Hepatocyte (in vitro differentiated cells): ENCODE data around the gene NPM3. TPM values are rescaled to one million over a fixed set of nuclear protein-coding genes. Genes with fewer than 3 reads are reported as not detected.
"Not testable (repeated sequence)": the region's sequence is repeated elsewhere in the genome, so short reads cannot be mapped to it uniquely, and the experiment has no call there.

Experiments used
- DNase-seq: peaks from one replicate; pipeline ENCODE4 v3.0.0-alpha.2; 2016; ENCODE audit warnings: low spot score
- H2AFZ ChIP-seq: fragments of 200-600 bp; sonication (generic); 2 replicates; pipeline ENCODE4 v1.6.0; 2016; ENCODE audit warnings: antibody characterized with exemption, mild to moderate bottlenecking
- H3K27ac ChIP-seq: fragments of 200-600 bp; sonication (generic); 2 replicates; pipeline ENCODE4 v1.5.1; 2016; ENCODE audit warnings: mild to moderate bottlenecking
- H3K27me3 ChIP-seq: fragments of 200-600 bp; sonication (generic); 2 replicates; pipeline ENCODE4 v1.6.1; 2016
- H3K36me3 ChIP-seq: fragments of 200-600 bp; sonication (generic); replicated peaks from 2 replicates; pipeline ENCODE4 v1.5.1; 2016; ENCODE audit warnings: low read depth; ENCODE audit not compliant: insufficient read depth
- H3K4me1 ChIP-seq: fragments of 200-600 bp; sonication (generic); 2 replicates; pipeline ENCODE4 v1.5.1; 2016; ENCODE audit warnings: mild to moderate bottlenecking, moderate library complexity; ENCODE audit not compliant: insufficient read depth
- H3K4me2 ChIP-seq: fragments of 200-600 bp; sonication (generic); 2 replicates; pipeline ENCODE4 v1.6.0; 2016
- H3K4me3 ChIP-seq: fragments of 200-600 bp; sonication (generic); 2 replicates; pipeline ENCODE4 v1.5.1; 2016; ENCODE audit warnings: mild to moderate bottlenecking
- H3K79me2 ChIP-seq: fragments of 200-600 bp; sonication (generic); 2 replicates; pipeline ENCODE4 v1.6.0; 2017; ENCODE audit warnings: mild to moderate bottlenecking
- H3K9me2 ChIP-seq: fragments of 200-600 bp; sonication (generic); replicated peaks from 2 replicates; pipeline ENCODE4 v1.6.0; 2017; ENCODE audit warnings: mild to moderate bottlenecking; ENCODE audit not compliant: insufficient read depth
- H3K9me3 ChIP-seq: fragments of 200-600 bp; sonication (generic); 2 replicates; pipeline ENCODE4 v1.5.1; 2016; ENCODE audit warnings: low read depth, mild to moderate bottlenecking
- H4K20me1 ChIP-seq: fragments of 200-600 bp; sonication (generic); 2 replicates; pipeline ENCODE4 v1.6.0; 2016; ENCODE audit warnings: mild to moderate bottlenecking; ENCODE audit not compliant: insufficient read depth, poor library complexity, severe bottlenecking
- EZH2 ChIP-seq: fragments of 200-600 bp; sonication (generic); IDR thresholded peaks from 2 replicates; pipeline ENCODE4 v1.6.1; 2016; ENCODE audit warnings: antibody characterized with exemption, mild to moderate bottlenecking, borderline replicate concordance
- EZH2phosphoT487 ChIP-seq: fragments of 200-600 bp; sonication (generic); IDR thresholded peaks from one replicate; pipeline ENCODE4 v1.6.1; 2018; ENCODE audit warnings: antibody characterized with exemption, mild to moderate bottlenecking, low read depth, moderate library complexity; ENCODE audit not compliant: unreplicated experiment, severe bottlenecking
- WGBS: methylation state at CpG from one replicate; pipeline ENCODE4 v1.1.6; 2016; ENCODE audit warnings: low lambda C conversion rate; ENCODE audit errors: missing lambda C conversion rate; 5-methylcytosine and 5-hydroxymethylcytosine counted together
- polyA plus RNA-seq: library from polyadenylated mRNA; unstranded; fragments of >200 nt; fragmentation: Nextera tagmentation; extraction: Ambion mirVana; gene quantifications from 2 replicates; pipeline ENCODE4 v1.2.1, GENCODE V29; 2016
- total RNA-seq: library from RNA; depleted of rRNA; stranded (reverse); fragments of >200 nt; gene quantifications from 2 replicates; pipeline ENCODE4 v1.2.3, GENCODE V29; 2014
- TF ChIP-seq, protein P1 (sequence below): fragments of 200-600 bp; sonication (generic); IDR thresholded peaks from 2 replicates; pipeline ENCODE4 v1.5.1; 2016; ENCODE audit warnings: antibody characterized with exemption, mild to moderate bottlenecking; ENCODE audit not compliant: poor library complexity

NPM3 gene
- total and polyA plus RNA-seq, 2 experiments from 2014 or later = 5.1 to 69.4 TPM

DNA sequence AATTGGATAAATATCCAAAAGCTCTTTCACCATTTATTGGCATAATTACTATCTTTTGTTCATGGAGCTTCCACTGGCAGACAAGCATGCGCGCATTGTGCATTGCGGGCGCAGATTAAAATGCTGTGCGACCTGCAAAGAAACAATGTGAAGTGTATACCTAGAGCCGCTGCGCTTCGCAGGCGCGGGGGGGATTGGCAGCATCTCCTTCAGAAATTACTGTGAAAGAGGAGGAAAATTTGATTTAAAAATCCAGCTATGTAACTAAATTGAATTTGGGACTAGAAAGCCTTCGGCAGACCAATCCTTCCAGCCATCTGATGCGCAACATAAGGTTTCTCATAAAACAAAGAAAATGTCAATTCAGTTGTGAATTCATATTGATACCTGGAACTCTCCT lies 10.3 kb upstream of the NPM3 start:
- Histone ChIP-seq H3K27me3 (no peaks in the 10 kb centered on the region), H3K27ac (no peak overlapping the region), H3K4me2 (no peak overlapping the region), H3K79me2 (peaks cover 20% of the 10 kb centered on the region), H2AFZ (no peak overlapping the region), H3K4me1 (no peaks in the 10 kb centered on the region), H4K20me1 (peaks cover 37% of the 10 kb centered on the region), H3K36me3 (no peaks in the 10 kb centered on the region), H3K9me2 (no peaks in the 10 kb centered on the region), H3K4me3 (no peak overlapping the region), H3K9me3 (no peaks in the 10 kb centered on the region)
- DNase-seq = no peak
- 98% methylated on average over 12 of the region's 12 CpGs for WGBS
- TF ChIP-seq EZH2phosphoT487 (no peak), EZH2 (no peak)
- TF ChIP-seq, protein P1, sequence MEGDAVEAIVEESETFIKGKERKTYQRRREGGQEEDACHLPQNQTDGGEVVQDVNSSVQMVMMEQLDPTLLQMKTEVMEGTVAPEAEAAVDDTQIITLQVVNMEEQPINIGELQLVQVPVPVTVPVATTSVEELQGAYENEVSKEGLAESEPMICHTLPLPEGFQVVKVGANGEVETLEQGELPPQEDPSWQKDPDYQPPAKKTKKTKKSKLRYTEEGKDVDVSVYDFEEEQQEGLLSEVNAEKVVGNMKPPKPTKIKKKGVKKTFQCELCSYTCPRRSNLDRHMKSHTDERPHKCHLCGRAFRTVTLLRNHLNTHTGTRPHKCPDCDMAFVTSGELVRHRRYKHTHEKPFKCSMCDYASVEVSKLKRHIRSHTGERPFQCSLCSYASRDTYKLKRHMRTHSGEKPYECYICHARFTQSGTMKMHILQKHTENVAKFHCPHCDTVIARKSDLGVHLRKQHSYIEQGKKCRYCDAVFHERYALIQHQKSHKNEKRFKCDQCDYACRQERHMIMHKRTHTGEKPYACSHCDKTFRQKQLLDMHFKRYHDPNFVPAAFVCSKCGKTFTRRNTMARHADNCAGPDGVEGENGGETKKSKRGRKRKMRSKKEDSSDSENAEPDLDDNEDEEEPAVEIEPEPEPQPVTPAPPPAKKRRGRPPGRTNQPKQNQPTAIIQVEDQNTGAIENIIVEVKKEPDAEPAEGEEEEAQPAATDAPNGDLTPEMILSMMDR = no peak

DNA sequence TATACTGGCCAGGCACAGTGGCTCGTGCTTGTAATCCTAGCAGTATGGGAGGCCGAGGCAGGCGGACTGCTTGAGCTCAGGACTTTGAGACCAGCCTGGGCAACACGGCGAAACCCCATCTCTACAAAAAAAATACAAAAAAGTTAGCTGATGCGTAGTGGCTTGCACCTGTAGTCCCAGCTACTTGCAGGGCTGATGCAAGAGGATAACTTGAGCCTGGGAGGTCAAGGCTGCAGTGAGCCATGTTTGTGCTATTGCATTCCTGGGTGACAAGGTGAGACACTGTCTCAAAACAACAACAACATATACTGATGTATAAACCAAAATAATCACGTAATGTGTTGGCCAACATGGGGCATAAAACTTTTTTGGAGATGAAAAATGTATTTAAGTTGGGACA lies 6.4 kb upstream of the NPM3 start:
- Histone ChIP-seq H3K4me3 (no peak overlapping the region), H4K20me1 (peaks cover 2% of the 10 kb centered on the region), H3K79me2 (no peaks in the 10 kb centered on the region), H2AFZ (no peak overlapping the region), H3K4me2 (no peak overlapping the region), H3K36me3 (no peaks in the 10 kb centered on the region), H3K9me3 (no peaks in the 10 kb centered on the region), H3K27ac (no peak overlapping the region), H3K4me1 (no peaks in the 10 kb centered on the region), H3K27me3 (no peaks in the 10 kb centered on the region), H3K9me2 (no peaks in the 10 kb centered on the region)
- no peak for DNase-seq
- WGBS = 96% methylated on average over 7 of the region's 7 CpGs
- TF ChIP-seq, protein P1 = no peak
- TF ChIP-seq EZH2phosphoT487 (no peak), EZH2 (no peak)

DNA sequence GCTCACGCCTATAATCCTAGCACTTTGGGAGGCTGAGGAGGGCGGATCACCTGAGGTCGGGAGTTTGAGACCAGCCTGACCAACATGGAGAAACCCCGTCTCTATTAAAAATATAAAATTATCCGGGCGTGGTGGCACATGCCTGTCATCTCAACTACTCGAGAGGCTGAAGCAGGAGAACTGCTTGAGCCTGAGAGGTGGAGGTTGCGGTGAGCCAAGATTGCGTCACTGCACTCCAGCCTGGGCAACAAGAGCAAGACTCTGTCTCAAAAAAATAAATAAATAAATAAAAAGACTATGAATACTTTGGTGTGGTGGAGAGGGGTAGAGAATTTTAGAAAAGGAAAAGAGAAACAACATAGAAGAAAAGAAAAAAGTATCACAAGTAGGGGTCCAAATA lies 6.0 kb upstream of the NPM3 start:
- H3K4me1 ChIP-seq, H3K4me3 ChIP-seq, H3K4me2 ChIP-seq, H3K9me3 ChIP-seq, H4K20me1 ChIP-seq, H2AFZ ChIP-seq, H3K27ac ChIP-seq, H3K27me3 ChIP-seq, H3K9me2 ChIP-seq, H3K36me3 ChIP-seq, DNase-seq, H3K79me2 ChIP-seq: not testable (repeated sequence)
- 96% methylated on average over 9 of the region's 9 CpGs for WGBS

DNA sequence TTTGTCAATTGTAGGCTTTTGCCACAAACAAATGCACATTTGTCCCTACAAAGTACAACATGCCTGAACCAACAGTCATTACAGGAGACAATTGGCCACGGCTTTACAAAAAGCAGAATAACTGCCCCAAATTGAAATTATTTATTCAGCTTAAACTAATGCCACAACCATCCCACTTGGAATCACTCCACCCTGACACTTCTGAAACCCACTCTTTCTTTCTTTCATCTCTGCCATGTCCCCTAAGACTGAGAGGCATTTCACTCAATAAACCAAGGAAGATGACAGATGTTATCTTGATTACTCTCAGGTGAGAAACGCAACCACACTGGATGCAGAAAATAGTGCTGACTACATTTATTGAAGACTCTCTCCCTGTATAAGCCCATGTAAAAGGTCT lies 2.6 kb upstream of the NPM3 start:
- TF ChIP-seq, protein P1 = no peak
- TF ChIP-seq EZH2phosphoT487 = no peak
- TF ChIP-seq EZH2 = no peak
- H2AFZ ChIP-seq = no peak overlapping the region
- H3K9me2 ChIP-seq = no peaks in the 10 kb centered on the region
- no peak overlapping the region for H3K27ac ChIP-seq
- no peaks in the 10 kb centered on the region for H3K27me3 ChIP-seq
- H3K4me3 ChIP-seq = no peak overlapping the region
- H3K4me2 ChIP-seq = no peak overlapping the region
- no peaks in the 10 kb centered on the region for H3K79me2 ChIP-seq
- DNase-seq = no peak
- no peaks in the 10 kb centered on the region for H3K36me3 ChIP-seq
- H3K9me3 ChIP-seq = no peaks in the 10 kb centered on the region
- no peaks in the 10 kb centered on the region for H4K20me1 ChIP-seq
- peaks cover 5% of the 10 kb centered on the region for H3K4me1 ChIP-seq
- 94% methylated on average over 2 of the region's 2 CpGs for WGBS
